NCI-H1417 (cell line): ENCODE data around the gene ECE1.
"Not testable (repeated sequence)": the region's sequence is repeated elsewhere in the genome, so short reads cannot be mapped to it uniquely, and the experiment has no call there.

ENCODE experiments used
- DNase-seq, 3 experiments: peaks; one replicate each; lab custom pipeline; 2025; lab: John Stamatoyannopoulos, UW

Gene ECE1

GRCh38 chr1:21225065-21225464 is 65.2 kb downstream of the ECE1 start:
- no peak for DNase-seq

- no peak for DNase-seq
Observed at GRCh38 chr1:21220815-21221214, 69.4 kb downstream of the ECE1 start.

- DNase-seq: no peak
Observed at GRCh38 chr1:21219674-21220073, 70.6 kb downstream of the ECE1 start.

GRCh38 chr1:21217812-21218596 is 72.3 kb downstream of the ECE1 start:
- peak in 2 of 3 experiments; percentile 4 to 7 for DNase-seq

GRCh38 chr1:21216835-21217811 is 73.1 kb downstream of the ECE1 start:
- DNase-seq: peak in 2 of 3 experiments; percentile 52 to 53

GRCh38 chr1:21212126-21212525 is 78.1 kb downstream of the ECE1 start:
- DNase-seq: no peak

GRCh38 chr1:21208137-21208700 is 82.0 kb downstream of the ECE1 start:
- not testable (repeated sequence) for DNase-seq

GRCh38 chr1:21206117-21206516 is 84.1 kb downstream of the ECE1 start:
- DNase-seq: no peak

- no peak for DNase-seq
Observed at GRCh38 chr1:21205416-21205815, 84.8 kb downstream of the ECE1 start.

GRCh38 chr1:21201650-21202049 is 88.6 kb downstream of the ECE1 start:
- no peak for DNase-seq

GRCh38 chr1:21201238-21201637 is 89.0 kb downstream of the ECE1 start:
- not testable (repeated sequence) for DNase-seq

GRCh38 chr1:21200767-21201166 is 89.5 kb downstream of the ECE1 start:
- DNase-seq: no peak

GRCh38 chr1:21198929-21199328 is 91.3 kb downstream of the ECE1 start:
- peak in 1 of 3 experiments; percentile 13 for DNase-seq

GRCh38 chr1:21192871-21193270 is 97.4 kb downstream of the ECE1 start:
- DNase-seq: no peak

- DNase-seq: no peak
Observed at GRCh38 chr1:21192284-21192683, 98.0 kb downstream of the ECE1 start.

- DNase-seq: not testable (repeated sequence)
Observed at GRCh38 chr1:21190771-21191170, 99.5 kb downstream of the ECE1 start.

GRCh38 chr1:21189906-21190500 is 100.3 kb downstream of the ECE1 start:
- peak in 1 of 3 experiments; percentile 41 for DNase-seq

- no peak for DNase-seq
Observed at GRCh38 chr1:21189421-21189820, 100.8 kb downstream of the ECE1 start.

- no peak for DNase-seq
Observed at GRCh38 chr1:21188235-21188634, 102.0 kb downstream of the ECE1 start.

- no peak for DNase-seq
Observed at GRCh38 chr1:21185221-21185731, 105.0 kb downstream of the ECE1 start.

- DNase-seq: no peak
Observed at GRCh38 chr1:21184276-21184675, 106.0 kb downstream of the ECE1 start.
